Iris pigment epithelial cell (primary cell): Measurements from ENCODE around the gene SLC30A4.

ENCODE experiments used
- DNase-seq: peaks from one replicate; pipeline ENCODE4 v3.0.0-alpha.2; 2011; ENCODE audit warnings: low read depth

Gene SLC30A4

GRCh38 chr15:45522328-45523165, at the start of gene SLC30A4:
TSS of gene SLC30A4 (minus strand) at chr15:45522755. CDS start at chr15:45522354, 401 bp downstream.
- peak; percentile 62 for DNase-seq

- no peak for DNase-seq
Measured at GRCh38 chr15:45555934-45556608, 33.5 kb upstream of the SLC30A4 start.

- no peak for DNase-seq
Measured at GRCh38 chr15:45551676-45552075, 29.1 kb upstream of the SLC30A4 start.

GRCh38 chr15:45550436-45550835, 27.9 kb upstream of the SLC30A4 start:
- DNase-seq = peak; percentile 42

GRCh38 chr15:45549541-45550220, 27.1 kb upstream of the SLC30A4 start:
- peak; percentile 40 for DNase-seq

- DNase-seq = no peak
Measured at GRCh38 chr15:45548753-45549520, 26.4 kb upstream of the SLC30A4 start.

GRCh38 chr15:45546789-45547188, 24.2 kb upstream of the SLC30A4 start:
- DNase-seq = no peak

GRCh38 chr15:45544266-45545023, 21.9 kb upstream of the SLC30A4 start:
- DNase-seq = no peak

GRCh38 chr15:45543051-45543450, 20.5 kb upstream of the SLC30A4 start:
- DNase-seq = no peak

GRCh38 chr15:45540531-45540930, 18.0 kb upstream of the SLC30A4 start:
- DNase-seq = no peak

GRCh38 chr15:45539680-45540079, 17.1 kb upstream of the SLC30A4 start:
- no peak for DNase-seq

- no peak for DNase-seq
Measured at GRCh38 chr15:45536934-45537333, 14.4 kb upstream of the SLC30A4 start.

GRCh38 chr15:45535486-45536042, 13.0 kb upstream of the SLC30A4 start:
- no peak for DNase-seq

- no peak for DNase-seq
Measured at GRCh38 chr15:45534821-45535220, 12.3 kb upstream of the SLC30A4 start.

- DNase-seq = peak; percentile 49
Measured at GRCh38 chr15:45532892-45533291, 10.3 kb upstream of the SLC30A4 start.

- no peak for DNase-seq
Measured at GRCh38 chr15:45529613-45530012, 7.1 kb upstream of the SLC30A4 start.

GRCh38 chr15:45527086-45527485, 4.5 kb upstream of the SLC30A4 start:
- DNase-seq = no peak

GRCh38 chr15:45523166-45523460, 558 bp upstream of the SLC30A4 start:
- DNase-seq = no peak

GRCh38 chr15:45521596-45522327, 793 bp downstream of the SLC30A4 start:
- DNase-seq = no peak

GRCh38 chr15:45510758-45511280, 11.7 kb downstream of the SLC30A4 start:
- DNase-seq = no peak
